GM18526 (cell line): ENCODE results near the gene FAM222A.

Experiments
- POLR2A ChIP-seq: IDR thresholded peaks from 3 replicates; pipeline ENCODE4 v1.6.1; 2011; ENCODE audit not compliant: insufficient read length; ENCODE audit errors: extremely low read depth

FAM222A gene

DNA sequence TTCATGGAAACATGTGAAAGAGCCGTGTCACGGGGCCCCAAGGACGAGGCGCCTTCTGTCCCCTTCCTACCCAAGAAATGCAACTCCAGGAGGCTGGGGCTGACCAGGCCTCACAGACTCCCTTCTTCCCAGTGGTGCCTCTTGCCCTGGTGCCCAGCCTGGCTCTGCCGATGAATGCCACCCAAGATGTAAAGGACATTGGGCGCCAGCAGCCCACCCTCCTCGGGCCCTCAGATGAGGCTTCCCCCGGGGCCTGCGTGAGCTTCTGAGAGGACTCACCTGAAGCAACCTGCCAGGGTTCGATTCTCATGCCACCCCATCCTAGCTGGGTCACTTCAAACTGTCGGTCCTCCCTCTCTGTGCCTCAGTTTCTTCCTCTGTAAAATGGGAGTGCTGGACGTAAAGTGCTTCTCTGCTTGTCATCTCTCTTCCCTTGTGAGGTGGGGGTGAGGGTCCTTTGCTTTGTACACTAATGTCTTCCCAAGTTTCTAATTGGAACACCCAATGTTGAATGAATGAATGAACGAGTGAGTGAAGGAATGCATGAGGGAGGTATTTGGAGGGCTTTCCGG is 10.8 kb downstream of the FAM222A start:
- TF ChIP-seq POLR2A: no peak

DNA sequence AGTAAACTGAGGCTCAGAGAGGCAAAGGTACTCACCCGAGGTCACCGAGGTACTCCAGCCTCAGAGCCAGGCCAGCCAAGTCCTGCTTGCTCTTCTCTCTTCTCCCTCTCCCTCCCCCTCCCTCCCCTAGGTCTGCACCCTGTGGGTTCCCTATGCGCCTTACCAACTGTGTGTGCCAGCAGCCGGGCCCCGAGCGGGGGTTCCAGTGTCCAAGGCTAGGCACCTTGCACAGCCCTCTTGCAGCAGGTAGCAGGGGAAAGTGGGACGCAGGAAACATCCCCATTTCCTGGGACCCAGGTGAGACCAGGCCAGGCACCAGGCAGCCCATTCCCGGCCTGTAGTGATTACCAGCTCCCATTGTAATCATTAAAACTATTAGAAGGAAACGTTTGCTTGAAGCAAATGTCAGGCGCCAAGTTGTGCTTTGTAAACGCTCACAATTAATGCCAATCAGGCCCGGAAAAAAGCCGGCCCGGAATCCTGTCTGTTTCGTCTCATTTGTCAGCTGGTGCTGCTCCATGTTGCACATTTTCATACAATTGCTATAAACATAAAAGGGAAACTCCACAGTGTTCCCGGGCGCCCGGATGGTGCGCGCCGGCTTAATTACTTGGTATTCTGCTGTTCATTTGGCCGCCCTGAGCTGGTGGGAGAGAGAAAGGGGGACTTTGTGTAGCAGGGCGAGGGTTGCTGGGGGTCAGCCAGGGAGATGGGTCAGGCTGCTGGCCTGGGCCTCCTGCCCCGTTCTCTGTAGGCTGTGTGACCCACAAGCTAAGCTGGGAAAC is 11.9 kb downstream of the FAM222A start:
- no peak for TF ChIP-seq POLR2A

GRCh38 chr12:109726106-109726497 is 12.5 kb downstream of the FAM222A start:
- TF ChIP-seq POLR2A: no peak

GRCh38 chr12:109726511-109727038 is 12.9 kb downstream of the FAM222A start:
- TF ChIP-seq POLR2A: no peak

DNA sequence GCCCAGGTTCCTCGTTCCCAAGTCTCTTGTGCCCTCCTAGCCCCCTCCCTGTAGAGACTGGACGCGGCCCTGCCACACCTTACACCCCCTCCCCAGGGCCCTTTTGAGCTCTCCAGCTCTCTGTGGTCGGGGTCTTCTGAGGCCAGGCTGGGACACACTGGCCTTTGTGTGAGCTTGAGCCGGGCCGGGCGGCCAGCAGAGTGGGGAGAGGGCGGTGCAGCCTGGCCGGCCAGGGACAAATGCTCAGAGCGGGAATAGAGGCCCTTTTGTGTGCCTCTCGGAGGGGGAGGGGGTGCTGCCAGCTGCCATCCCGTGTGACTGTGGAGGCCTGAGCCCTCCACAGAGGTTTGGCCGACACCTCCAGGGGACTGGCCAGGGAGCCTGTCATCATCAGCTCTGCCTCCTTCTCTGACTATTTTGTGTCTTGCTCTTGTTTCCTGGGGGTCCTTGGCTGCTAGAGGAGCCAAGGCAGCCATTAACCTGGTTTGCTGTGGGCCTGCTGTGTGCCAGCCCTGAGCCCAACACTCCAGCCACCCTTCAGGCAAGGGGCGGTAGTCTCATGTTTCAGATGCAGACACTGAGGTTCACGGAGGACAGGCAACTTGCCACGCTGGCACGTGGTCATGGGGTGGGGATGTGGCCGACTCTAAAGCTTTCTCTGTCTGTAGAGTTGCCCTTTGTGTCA is 13.6 kb downstream of the FAM222A start:
- no peak for TF ChIP-seq POLR2A

DNA sequence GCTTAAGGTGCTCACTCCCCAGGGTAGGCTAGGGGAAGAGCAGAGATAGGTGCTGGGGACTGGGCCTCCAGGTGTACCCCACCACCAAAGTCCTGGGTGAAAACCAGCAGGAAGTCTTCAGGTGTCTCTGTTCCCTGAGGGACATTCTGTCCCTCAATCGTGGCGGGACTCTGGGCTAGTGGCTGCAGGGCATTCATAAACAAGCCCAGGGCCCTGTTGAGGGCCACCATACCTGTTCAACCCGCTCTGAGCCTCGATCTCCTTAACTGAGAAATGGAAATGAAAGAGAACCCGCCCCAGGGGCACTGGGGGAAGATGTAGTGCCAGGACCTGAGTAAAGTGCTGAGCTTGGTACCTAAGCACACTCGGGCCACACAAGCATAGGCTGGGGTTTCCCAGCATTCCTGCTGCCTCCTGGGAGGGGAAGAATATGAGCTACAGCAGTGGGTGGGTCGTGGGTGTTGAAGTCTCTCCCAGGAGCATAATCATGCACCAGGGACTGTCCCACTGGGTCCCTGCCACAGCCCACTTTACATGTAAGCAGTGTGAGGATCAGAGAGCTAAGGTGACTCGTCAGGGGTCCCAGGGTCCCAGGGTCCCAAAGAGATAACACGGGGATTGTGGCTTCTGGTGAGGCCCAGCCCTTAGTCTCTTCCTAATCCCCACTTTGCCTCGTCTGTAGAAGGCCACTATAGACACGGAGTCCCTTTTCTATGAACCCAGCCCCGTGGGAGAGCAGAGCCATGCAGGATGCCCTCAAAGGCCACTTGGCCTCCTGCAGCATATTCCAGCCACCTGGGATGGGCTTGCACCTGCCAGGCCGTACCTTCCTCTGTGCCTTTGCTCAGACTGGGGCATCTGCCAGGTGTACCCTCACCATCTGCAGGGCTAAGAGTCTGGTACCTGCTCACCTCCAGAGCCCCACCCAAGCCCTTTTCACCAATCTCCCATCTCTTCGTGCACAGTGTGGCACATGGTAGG is 14.4 kb downstream of the FAM222A start:
- no peak for TF ChIP-seq POLR2A

DNA sequence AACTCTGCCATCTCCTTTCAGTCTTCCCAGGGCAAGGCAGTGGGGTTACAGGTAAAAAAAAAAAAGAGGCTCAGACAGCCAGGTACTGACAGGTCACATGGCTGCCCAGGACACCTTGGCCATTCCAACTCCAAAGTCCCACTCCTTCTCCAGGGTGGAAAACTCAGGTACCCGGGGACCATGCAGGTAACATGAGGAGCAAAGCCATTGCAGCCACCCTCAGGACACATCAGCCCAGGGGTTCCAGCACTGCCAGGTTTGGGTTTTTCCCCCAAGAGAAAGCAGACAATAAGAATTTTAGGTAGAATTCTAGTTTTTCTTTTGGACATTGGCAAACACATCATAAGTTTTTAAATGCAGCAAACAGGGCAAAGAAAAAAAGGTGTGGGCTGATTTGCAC is 15.3 kb downstream of the FAM222A start:
- no peak for TF ChIP-seq POLR2A

DNA sequence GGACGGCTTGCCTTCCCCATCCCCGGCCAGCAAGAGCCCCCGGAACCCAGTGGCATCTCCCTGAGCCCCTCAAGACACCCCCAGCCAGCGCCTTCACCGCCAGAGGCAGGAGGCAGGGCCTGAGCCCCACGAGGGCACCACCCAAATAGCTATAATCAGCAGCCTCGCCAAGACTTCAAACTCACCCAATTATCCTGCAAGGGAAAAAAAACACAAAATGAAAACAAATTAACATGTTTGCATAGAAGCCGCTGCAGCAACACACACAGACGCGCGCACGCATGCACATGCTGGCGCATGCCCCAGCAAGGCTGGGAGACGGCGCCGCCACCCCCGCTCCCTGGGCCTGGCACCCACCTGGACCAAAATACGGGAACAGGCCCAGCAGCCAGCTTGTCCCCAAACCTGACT is 15.8 kb downstream of the FAM222A start:
- TF ChIP-seq POLR2A: no peak

DNA sequence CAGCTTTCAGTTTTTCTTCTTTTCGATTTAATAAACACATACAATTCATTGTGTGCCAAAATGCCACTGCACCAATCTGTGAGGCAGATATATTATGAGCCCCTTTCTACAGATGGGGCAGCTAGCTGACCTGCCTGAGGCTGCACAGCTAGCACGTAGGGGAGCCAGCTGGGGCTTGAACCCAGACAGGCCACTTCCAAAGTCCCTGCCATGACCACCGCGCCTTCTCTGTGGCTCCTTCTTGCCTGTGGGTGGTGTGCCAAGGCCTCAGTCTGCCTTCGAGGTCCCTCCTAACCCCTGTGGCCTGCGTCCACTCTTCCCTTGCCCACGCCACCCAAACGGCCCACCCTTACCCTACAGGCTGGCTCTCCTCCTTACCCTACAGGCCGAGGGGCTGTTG is 16.2 kb downstream of the FAM222A start:
- no peak for TF ChIP-seq POLR2A

DNA sequence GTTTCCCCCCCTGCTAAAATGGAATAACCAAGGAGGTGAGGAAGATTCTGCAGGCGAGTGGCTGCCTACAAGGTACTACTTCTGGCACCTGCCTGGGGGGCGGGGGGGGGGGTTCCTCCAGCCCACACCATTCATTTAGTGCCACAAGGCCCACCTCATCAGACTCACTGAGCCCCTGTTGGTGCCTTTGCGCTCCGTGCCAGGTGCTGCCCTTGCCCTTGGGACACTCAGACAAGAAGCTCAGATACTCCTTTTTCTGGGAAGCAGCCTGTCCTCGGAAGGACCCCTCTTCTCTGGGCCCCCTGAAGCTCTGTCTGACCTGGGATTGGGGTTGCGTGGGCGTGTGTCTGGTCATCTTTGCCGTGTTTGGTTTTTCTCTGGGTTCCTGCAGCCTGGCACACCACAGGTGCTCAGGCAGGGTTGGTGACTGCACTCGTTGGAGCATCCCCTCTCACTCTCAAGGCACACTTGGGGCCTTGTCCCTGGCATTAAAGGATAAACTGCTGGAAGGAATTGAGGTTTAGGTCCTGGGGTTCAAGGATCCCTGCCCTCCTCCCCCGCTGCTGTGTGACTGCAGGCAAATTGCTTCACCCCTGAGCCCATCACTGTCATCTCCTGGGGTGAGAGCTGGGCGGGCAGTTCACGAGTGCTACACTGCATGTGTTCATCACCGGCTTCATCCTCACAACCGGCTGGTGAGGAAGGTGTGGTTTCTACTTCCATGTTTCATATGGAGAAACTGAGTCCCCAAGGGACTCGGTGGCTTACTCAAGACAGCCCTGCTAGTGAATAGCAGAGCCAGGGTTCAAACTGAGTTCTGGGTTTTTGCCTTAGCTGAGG is 16.9 kb downstream of the FAM222A start:
- no peak for TF ChIP-seq POLR2A

GRCh38 chr12:109731231-109731731 is 17.7 kb downstream of the FAM222A start:
- no peak for TF ChIP-seq POLR2A

- no peak for TF ChIP-seq POLR2A
These were observed 18.2 kb downstream of the FAM222A start for GRCh38 chr12:109731806-109732205.

DNA sequence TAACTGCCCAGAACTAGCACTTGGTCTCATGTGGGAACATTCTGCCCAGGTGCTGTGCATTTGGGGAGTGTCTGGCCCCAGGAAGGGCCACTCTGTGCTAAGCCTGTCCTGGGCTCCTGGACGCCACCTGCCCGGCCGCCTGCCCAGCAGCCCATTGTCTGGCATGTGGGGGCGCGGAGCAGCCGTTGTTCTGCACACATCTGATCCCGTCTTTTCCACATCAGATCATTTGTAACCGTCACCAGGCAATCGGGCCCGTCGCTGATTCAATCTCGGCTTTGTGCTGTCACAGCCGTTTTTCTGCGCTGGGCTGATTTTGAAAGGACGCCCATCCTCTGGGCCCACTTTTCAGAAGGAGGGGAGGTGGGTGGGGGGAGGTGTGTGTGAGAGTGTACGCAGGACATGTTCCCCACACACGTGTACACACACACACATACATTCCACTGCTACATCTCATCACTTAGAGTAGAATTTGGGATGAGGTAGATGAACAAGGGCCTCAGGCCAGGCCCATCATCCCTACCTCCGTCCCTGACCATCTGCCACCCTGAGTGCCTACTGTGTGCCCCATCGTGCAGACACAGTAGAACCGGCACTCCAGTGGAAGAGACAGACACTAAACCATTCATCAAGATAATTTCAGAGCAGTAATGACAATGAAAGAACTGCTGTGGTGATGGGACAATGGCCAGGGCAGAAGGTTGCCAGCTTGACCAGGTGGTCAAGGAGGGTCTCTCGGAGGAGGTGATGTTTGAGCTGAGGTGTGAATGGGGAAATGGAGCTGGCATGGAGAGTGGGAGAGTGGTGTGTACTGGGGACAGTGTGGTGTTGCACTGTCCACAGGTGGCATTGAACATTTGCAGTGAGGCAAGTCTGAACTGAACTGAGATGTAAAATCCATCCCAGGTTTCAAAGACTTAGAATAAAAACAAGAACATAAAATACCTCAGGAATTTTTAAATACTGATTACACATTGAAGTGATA is 19.0 kb downstream of the FAM222A start:
- TF ChIP-seq POLR2A: no peak
